HepG2 (cell line): ENCODE results near the gene HTD2. TPM values are rescaled to one million over a fixed set of nuclear protein-coding genes. Genes with fewer than 3 reads are reported as not detected.

ENCODE experiments used
- ATAC-seq: fragments of 200-7000 bp; cut with Tn5 transposase; 3 replicates; pipeline ENCODE4 v1.9.1; 2020; ENCODE audit warnings: mild to moderate bottlenecking, moderate library complexity
- BruUV-seq: library from RNA; stranded (reverse); fragments of 400-500 nt; replicated peaks from 2 replicates; lab custom pipeline; 2021; lab: Mats Ljungman, UMichigan
- CTCF ChIA-PET: fragments of 300-600 bp; formaldehyde crosslinking; extraction: SDS; loops from one replicate; lab custom pipeline; 2021; ENCODE audit warnings: low total read pairs, inconsistent platforms, low intra/inter-chr PET ratio; lab: Yijun Ruan, JAX
- POLR2A ChIA-PET: fragments of 350-600 bp; sonication (Branson Sonifier 250); formaldehyde crosslinking; loops from one replicate; lab custom pipeline; 2020; ENCODE audit warnings: antibody characterized with exemption, inconsistent platforms; lab: Yijun Ruan, JAX
- DNase-seq: peaks from one replicate; pipeline ENCODE4 v3.0.0-alpha.2; 2015; ENCODE audit warnings: low spot score
- FAIRE-seq: peaks from 3 replicates; lab custom pipeline; 2011; peaks lifted over from hg19 to GRCh38; lab: Jason Lieb, UNC
- H2AFZ ChIP-seq: one replicate; pipeline ENCODE4 v1.6.1; 2011; ENCODE audit warnings: low read length, inconsistent platforms
- H3K27ac ChIP-seq: fragments of 300-600 bp; 3 replicates; pipeline ENCODE4 v1.8.0; 2011; ENCODE audit warnings: mixed run types, mild to moderate bottlenecking, mixed read lengths, low read length, inconsistent platforms; ENCODE audit not compliant: insufficient read depth; ENCODE audit errors: extremely low read length
- H3K27me3 ChIP-seq, 2 experiments: fragments of 200-600 bp in 1 of 2; 2 replicates in 1 of 2; 3 replicates in 1 of 2; pipeline versions ENCODE4 v1.6.0 to v1.8.0; 2011; ENCODE audit warnings: low read length in 2 of 2, mild to moderate bottlenecking in 2 of 2, moderate library complexity in 2 of 2, inconsistent platforms in 1 of 2; ENCODE audit not compliant: insufficient read depth in 2 of 2, control insufficient read depth in 1 of 2
- H3K36me3 ChIP-seq, 2 experiments: fragments of 200-600 bp in 1 of 2; replicated peaks in 1 of 2; 2 replicates in 1 of 2; 3 replicates in 1 of 2; pipeline versions ENCODE4 v1.5.1 to v1.8.0; 2011; ENCODE audit warnings: low read length in 2 of 2, inconsistent platforms in 1 of 2; ENCODE audit not compliant: insufficient read depth in 2 of 2, control insufficient read depth in 1 of 2
- H3K4me1 ChIP-seq: 2 replicates; pipeline ENCODE4 v1.5.1; 2012; ENCODE audit warnings: low read length, inconsistent platforms; ENCODE audit not compliant: insufficient read depth
- H3K4me2 ChIP-seq: 2 replicates; pipeline ENCODE4 v1.6.0; 2011; ENCODE audit warnings: low read depth, low read length, inconsistent platforms
- H3K4me3 ChIP-seq, 3 experiments: fragments of 200-600 bp in 1 of 3; sonication (generic), shearing (Covaris generic) in 1 of 3; replicated peaks in 1 of 3; 2 replicates each; pipeline ENCODE4 v1.5.1; 2011 to 2016; ENCODE audit warnings: low read length in 3 of 3, inconsistent platforms in 2 of 3, low read depth in 2 of 3, mild to moderate bottlenecking in 2 of 3, control low read depth in 1 of 3, mixed read lengths in 1 of 3; ENCODE audit not compliant: insufficient read depth in 1 of 3
- H3K79me2 ChIP-seq: one replicate; pipeline ENCODE4 v1.6.1; 2011; ENCODE audit warnings: low read length, inconsistent platforms; ENCODE audit not compliant: insufficient read depth
- H3K9ac ChIP-seq: 2 replicates; pipeline ENCODE4 v1.6.0; 2011; ENCODE audit warnings: mild to moderate bottlenecking, low read depth, low read length, inconsistent platforms; ENCODE audit not compliant: insufficient read depth
- H3K9me3 ChIP-seq: 2 replicates; pipeline ENCODE4 v1.5.1; 2012; ENCODE audit warnings: mild to moderate bottlenecking, low read length
- H4K20me1 ChIP-seq: 2 replicates; pipeline ENCODE4 v1.6.0; 2011; ENCODE audit warnings: inconsistent platforms, mild to moderate bottlenecking, low read length, moderate library complexity; ENCODE audit not compliant: insufficient read depth
- ATF1 ChIP-seq: IDR thresholded peaks from 2 replicates; pipeline ENCODE4 v1.6.1; 2016; ENCODE audit warnings: mild to moderate bottlenecking, control low read depth
- BRD4 ChIP-seq: sonication (generic); formaldehyde crosslinking; IDR thresholded peaks from 2 replicates; pipeline ENCODE4 v1.4.0; 2020; ENCODE audit warnings: missing genetic modification reagents
- CREB1 ChIP-seq, 2 experiments: fragments of 450-650 bp in 1 of 2; IDR thresholded peaks; 2 replicates each; pipeline ENCODE4 v1.6.1; 2016 to 2017; ENCODE audit warnings: control low read depth in 1 of 2, mild to moderate bottlenecking in 1 of 2, missing compliant biosample characterization in 1 of 2, missing genetic modification characterization in 1 of 2
- HMG20A ChIP-seq: IDR thresholded peaks from 2 replicates; pipeline ENCODE4 v1.6.1; 2016; ENCODE audit warnings: borderline replicate concordance
- KDM4B ChIP-seq: sonication (generic); formaldehyde crosslinking; IDR thresholded peaks from 2 replicates; pipeline ENCODE4 v1.4.0; 2020; ENCODE audit warnings: missing genetic modification reagents
- MAZ ChIP-seq, 2 experiments: sonication (generic) in 1 of 2; formaldehyde crosslinking in 1 of 2; IDR thresholded peaks; 2 replicates each; pipeline versions ENCODE4 v1.5.0 to v1.6.1; 2012 to 2020; ENCODE audit warnings: low read depth in 2 of 2, mild to moderate bottlenecking in 2 of 2, borderline replicate concordance in 1 of 2, improper control_type of control experiment in 1 of 2, low read length in 1 of 2, missing genetic modification reagents in 1 of 2, moderate library complexity in 1 of 2
- SAP130 ChIP-seq: IDR thresholded peaks from 2 replicates; pipeline ENCODE4 v1.6.1; 2016; ENCODE audit warnings: low read depth
- SMAD3 ChIP-seq: sonication (generic); formaldehyde crosslinking; IDR thresholded peaks from 2 replicates; pipeline ENCODE4 v1.4.0; 2020; ENCODE audit warnings: missing genetic modification reagents
- TBL1XR1 ChIP-seq: fragments of 150-350 bp; IDR thresholded peaks from 2 replicates; pipeline ENCODE4 v1.6.1; 2014; ENCODE audit warnings: borderline replicate concordance, low read length; ENCODE audit not compliant: partially characterized antibody
- TBX3 ChIP-seq: fragments of 450-650 bp; IDR thresholded peaks from 2 replicates; pipeline ENCODE4 v1.6.1; 2017; ENCODE audit warnings: antibody characterized with exemption, mild to moderate bottlenecking, inconsistent platforms, borderline replicate concordance
- THAP11 ChIP-seq: IDR thresholded peaks from 2 replicates; pipeline ENCODE4 v1.6.1; 2016; ENCODE audit warnings: missing biosample characterization, missing genetic modification reagents
- TP53 ChIP-seq: sonication (generic); formaldehyde crosslinking; conservative IDR thresholded peaks from 2 replicates; pipeline ENCODE4 v1.4.0; 2020; ENCODE audit warnings: missing genetic modification reagents
- ZNF563 ChIP-seq: sonication (generic); formaldehyde crosslinking; IDR thresholded peaks from 2 replicates; pipeline ENCODE4 v1.8.0; 2022; ENCODE audit warnings: mild to moderate bottlenecking, moderate library complexity, missing genetic modification reagents
- WGBS: methylation state at CpG from one replicate; pipeline ENCODE4 v1.1.6; 2017; ENCODE audit warnings: low lambda C conversion rate; 5-methylcytosine and 5-hydroxymethylcytosine counted together
- in situ Hi-C: cut with HindIII; loops from 2 replicates; pipeline ENCODE4 v1.10.0; 2017; ENCODE audit warnings: low pct_unique_long_range_greater_than_20kb; ENCODE audit not compliant: extremely low pct_ligation_motif_present
- intact Hi-C: fragments of 100-400 bp; cut with micrococcal nuclease; formaldehyde crosslinking; loops from one replicate; pipeline ENCODE4 v1.10.0; 2022; ENCODE audit not compliant: unreplicated experiment
- polyA plus RNA-seq, 8 experiments: library from polyadenylated mRNA; depleted of rRNA in 3 of 8; stranded (reverse) in 7 of 8; unstranded in 1 of 8; fragments of >200 nt; fragmentation: Illumina TruSeq in 4 of 8; extraction: Trizol in 4 of 8; gene quantifications; 2 replicates each; pipeline versions ENCODE4 v1.2.1 to v1.2.3, GENCODE V29; 2011 to 2016; ENCODE audit warnings: low read depth in 4 of 8, missing spikeins in 1 of 8, mixed read lengths in 1 of 8; ENCODE audit not compliant: insufficient read depth in 1 of 8
- total RNA-seq, 5 experiments: library from RNA; depleted of rRNA; stranded (reverse); fragments of >200 nt; fragmentation: Illumina TruSeq; extraction: Trizol; gene quantifications; 2 replicates each; pipeline ENCODE4 v1.2.3, GENCODE V29; 2016; ENCODE audit warnings: low read depth in 1 of 5
- TF ChIP-seq, protein P1 (sequence below): IDR thresholded peaks from 2 replicates; pipeline ENCODE4 v1.6.1; 2012; ENCODE audit warnings: low read depth, low read length, improper control_type of control experiment

HTD2 gene
- total and polyA plus RNA-seq, 2 of the 13 experiments (the other 11 are each of a cell fraction or from before 2014, with no cell fraction given), result 8.6 to 13.7 TPM

DNA sequence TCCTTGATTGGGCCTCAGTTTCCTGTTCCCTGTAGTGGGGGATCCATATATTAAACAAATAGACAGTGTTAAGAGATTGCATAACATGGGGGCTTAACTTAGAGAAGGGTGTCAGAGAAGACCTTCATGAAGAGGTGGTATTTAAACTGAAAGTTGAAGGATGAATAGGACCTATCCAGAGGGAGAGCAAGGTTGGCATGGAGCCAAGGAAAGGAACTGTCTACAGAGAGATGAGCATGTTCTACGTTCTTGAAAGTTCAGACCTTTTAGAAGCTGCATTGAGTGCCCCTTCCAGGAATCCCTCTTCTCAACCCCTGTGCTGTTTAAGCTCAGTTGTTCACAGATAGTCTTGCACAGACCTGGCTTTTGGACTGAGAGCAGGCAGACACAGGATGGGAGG lies 2.4 kb downstream of the HTD2 start (continued):
- TF ChIP-seq MAZ (IDR thresholded peaks at IDR 0.05; ENCODE audit: borderline replicate concordance, low read depth, low read length) (no peak), MAZ (CRISPR knock-in tag; IDR thresholded peaks at IDR 0.05; ENCODE audit: low read depth) (no peak)

DNA sequence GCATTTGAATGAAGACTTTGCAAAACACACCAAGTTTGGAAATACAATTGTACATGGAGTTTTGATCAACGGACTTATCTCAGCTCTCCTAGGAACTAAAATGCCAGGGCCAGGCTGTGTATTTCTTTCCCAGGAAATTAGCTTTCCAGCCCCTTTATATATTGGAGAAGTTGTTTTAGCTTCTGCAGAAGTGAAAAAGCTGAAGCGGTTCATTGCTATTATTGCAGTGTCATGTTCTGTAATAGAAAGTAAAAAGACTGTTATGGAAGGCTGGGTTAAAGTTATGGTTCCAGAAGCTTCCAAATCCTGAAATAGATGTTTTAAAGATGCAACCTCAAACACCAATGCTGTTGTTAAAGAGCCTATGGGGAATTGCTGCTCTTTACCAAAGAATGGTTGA lies 11.5 kb downstream of the HTD2 start:
- H3K36me3 ChIP-seq, result peaks cover 13 to 46% of the 10 kb centered on the region in 2 experiments
- DNase-seq (no peak), FAIRE-seq (no peak), ATAC-seq (no peak)
- no peak overlapping the region for H3K27ac ChIP-seq
- H3K4me2 ChIP-seq, result no peak overlapping the region
- H2AFZ ChIP-seq, result no peak overlapping the region
- peaks cover 8% of the 10 kb centered on the region for H3K4me1 ChIP-seq
- H3K27me3 ChIP-seq, result no peaks in the 10 kb centered on the region
- WGBS, result 98% methylated on average over 2 of the region's 2 CpGs
- TF ChIP-seq SAP130 (no peak), ATF1 (CRISPR knock-in tag) (no peak), TBX3 (no peak), ZNF563 (CRISPR knock-in tag) (no peak), CREB1 (IDR thresholded peaks at IDR 0.05) (no peak), CREB1 (CRISPR knock-in tag; IDR thresholded peaks at IDR 0.05) (no peak), SMAD3 (CRISPR knock-in tag) (no peak), THAP11 (no peak), HMG20A (no peak), TBL1XR1 (no peak), KDM4B (CRISPR knock-in tag) (no peak), BRD4 (CRISPR knock-in tag) (no peak), TP53 (CRISPR knock-in tag) (no peak)
- TF ChIP-seq, protein P1, sequence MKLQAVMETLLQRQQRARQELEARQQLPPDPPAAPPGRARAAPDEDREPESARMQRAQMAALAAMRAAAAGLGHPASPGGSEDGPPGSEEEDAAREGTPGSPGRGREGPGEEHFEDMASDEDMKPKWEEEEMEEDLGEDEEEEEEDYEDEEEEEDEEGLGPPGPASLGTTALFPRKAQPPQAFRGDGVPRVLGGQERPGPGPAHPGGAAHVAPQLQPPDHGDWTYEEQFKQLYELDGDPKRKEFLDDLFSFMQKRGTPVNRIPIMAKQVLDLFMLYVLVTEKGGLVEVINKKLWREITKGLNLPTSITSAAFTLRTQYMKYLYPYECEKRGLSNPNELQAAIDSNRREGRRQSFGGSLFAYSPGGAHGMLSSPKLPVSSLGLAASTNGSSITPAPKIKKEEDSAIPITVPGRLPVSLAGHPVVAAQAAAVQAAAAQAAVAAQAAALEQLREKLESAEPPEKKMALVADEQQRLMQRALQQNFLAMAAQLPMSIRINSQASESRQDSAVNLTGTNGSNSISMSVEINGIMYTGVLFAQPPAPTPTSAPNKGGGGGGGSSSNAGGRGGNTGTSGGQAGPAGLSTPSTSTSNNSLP, result no peak
- ChIA-PET CTCF (no interaction called here), POLR2A (interaction anchor here (3.3 kb wide), 1 partner anchor 11 kb away, joined by 10 read pairs; the partner anchor contains the start of genes HTD2 and RPP14)
- intact Hi-C loops (no loop called here), in situ Hi-C loops (no loop called here)
- no peak overlapping the region for H3K4me3 ChIP-seq
- H3K9me3 ChIP-seq, result no peaks in the 10 kb centered on the region
- H3K79me2 ChIP-seq, result peaks cover 2% of the 10 kb centered on the region
- peaks cover 4% of the 10 kb centered on the region; the same call in 1 of the 2 replicates for H4K20me1 ChIP-seq
- BruUV-seq, result TSS peak; percentile 38
- no peak overlapping the region for H3K9ac ChIP-seq
